Mucosa of descending colon (tissue), 3 donors: ENCODE measurements around the gene NRG2. TPM values are rescaled to one million over a fixed set of nuclear protein-coding genes. Genes with fewer than 3 reads are reported as not detected.
A peak's percentile ranks its signal among the peaks of the same experiment; 100 is the strongest.

ENCODE experiments used
- ATAC-seq: fragments of 200-7000 bp; cut with Tn5 transposase; one replicate; pipeline ENCODE4 v1.9.1; 2020; ENCODE audit warnings: mild to moderate bottlenecking, moderate library complexity
- DNase-seq, 3 donors: peaks; one replicate each; pipeline ENCODE4 v3.0.0-alpha.2; 2020
- H3K36me3 ChIP-seq: fragments of 200-600 bp; one replicate; pipeline ENCODE4 v1.8.0; 2021; ENCODE audit warnings: low read depth, mild to moderate bottlenecking
- H3K4me1 ChIP-seq: fragments of 200-600 bp; one replicate; pipeline ENCODE4 v1.8.0; 2021; ENCODE audit warnings: low read depth, mild to moderate bottlenecking
- H3K4me3 ChIP-seq: fragments of 200-600 bp; one replicate; pipeline ENCODE4 v1.8.0; 2021; ENCODE audit warnings: mild to moderate bottlenecking
- H3K9me3 ChIP-seq: fragments of 200-600 bp; one replicate; pipeline ENCODE4 v1.8.0; 2021; ENCODE audit warnings: mild to moderate bottlenecking
- CTCF ChIP-seq: fragments of 200-600 bp; IDR thresholded peaks from one replicate; pipeline ENCODE4 v1.8.0; 2022; ENCODE audit warnings: antibody characterized with exemption, mild to moderate bottlenecking
- intact Hi-C, 2 donors: fragments of 100-400 bp; cut with DNase I in 1 of 2; cut with micrococcal nuclease in 1 of 2; formaldehyde crosslinking; loops; one replicate each; pipeline versions ENCODE4 v1.11.0 to v1.11.1; 2022; cut with DNase I, micrococcal nuclease
- total RNA-seq, 3 donors: library from RNA; stranded (reverse); fragmentation: NEBNext Ultra II Directional in 2 of 3; extraction: Animal tissue kit (Norgen Biotek cat#: 25700) in 2 of 3; gene quantifications; one replicate each; pipeline versions ENCODE4 v1.2.1 to v1.2.4, GENCODE V29; 2021 to 2023
- donor health status: DM: no; HTN: no; CAD: no; lungs with moderate emphysema.
- donor health status: DM: no; HTN: no; CAD: no.
- donor health status: DM: no; HTN: yes; CAD: no.

NRG2 gene
- total RNA-seq, 3 donors from 2014 or later: 0.52 to 7.3 (median 0.89) TPM

- TF ChIP-seq CTCF: no peak
- no peaks in the 10 kb centered on the region for H3K4me1 ChIP-seq
- intact Hi-C loops: no loop called here
- peak in 1 of 3 donors; percentile 31 for DNase-seq
- no peaks in the 10 kb centered on the region for H3K36me3 ChIP-seq
- H3K9me3 ChIP-seq: no peaks in the 10 kb centered on the region
- no peak for ATAC-seq
- no peak overlapping the region for H3K4me3 ChIP-seq
These were observed 228.3 kb downstream of the NRG2 start for GRCh38 chr5:139814704-139815280.

GRCh38 chr5:139814191-139814601 is 228.9 kb downstream of the NRG2 start:
- intact Hi-C loops: no loop called here
- DNase-seq: peak in 1 of 3 donors; percentile 18
- no peaks in the 10 kb centered on the region for H3K4me1 ChIP-seq
- no peaks in the 10 kb centered on the region for H3K9me3 ChIP-seq
- no peak for TF ChIP-seq CTCF
- no peaks in the 10 kb centered on the region for H3K36me3 ChIP-seq
- no peak overlapping the region for H3K4me3 ChIP-seq
- ATAC-seq: no peak

- intact Hi-C loops: no loop called here
- H3K4me3 ChIP-seq: no peak overlapping the region
- no peak for TF ChIP-seq CTCF
- H3K9me3 ChIP-seq: no peaks in the 10 kb centered on the region
- H3K4me1 ChIP-seq: no peaks in the 10 kb centered on the region
- ATAC-seq: no peak
- peak in 1 of 3 donors; percentile 19 for DNase-seq
- H3K36me3 ChIP-seq: no peaks in the 10 kb centered on the region
These were observed 230.0 kb downstream of the NRG2 start for GRCh38 chr5:139812836-139813805.

GRCh38 chr5:139812323-139812722 is 230.8 kb downstream of the NRG2 start:
- Histone ChIP-seq H3K4me3 (no peak overlapping the region), H3K36me3 (no peaks in the 10 kb centered on the region), H3K9me3 (no peaks in the 10 kb centered on the region), H3K4me1 (no peaks in the 10 kb centered on the region)
- ATAC-seq (no peak), DNase-seq (peak in 2 of 3 donors; percentile 15 to 16)
- intact Hi-C loops: no loop called here
- no peak for TF ChIP-seq CTCF

GRCh38 chr5:139811274-139811607 is 231.9 kb downstream of the NRG2 start:
- DNase-seq: peak in 1 of 3 donors; percentile 9
- intact Hi-C loops: no loop called here
- H3K9me3 ChIP-seq: no peaks in the 10 kb centered on the region
- ATAC-seq: no peak
- no peak overlapping the region for H3K4me3 ChIP-seq
- H3K36me3 ChIP-seq: no peaks in the 10 kb centered on the region
- H3K4me1 ChIP-seq: no peaks in the 10 kb centered on the region
- no peak for TF ChIP-seq CTCF
